ENCODE measurements around the gene HPDL.

DNA sequence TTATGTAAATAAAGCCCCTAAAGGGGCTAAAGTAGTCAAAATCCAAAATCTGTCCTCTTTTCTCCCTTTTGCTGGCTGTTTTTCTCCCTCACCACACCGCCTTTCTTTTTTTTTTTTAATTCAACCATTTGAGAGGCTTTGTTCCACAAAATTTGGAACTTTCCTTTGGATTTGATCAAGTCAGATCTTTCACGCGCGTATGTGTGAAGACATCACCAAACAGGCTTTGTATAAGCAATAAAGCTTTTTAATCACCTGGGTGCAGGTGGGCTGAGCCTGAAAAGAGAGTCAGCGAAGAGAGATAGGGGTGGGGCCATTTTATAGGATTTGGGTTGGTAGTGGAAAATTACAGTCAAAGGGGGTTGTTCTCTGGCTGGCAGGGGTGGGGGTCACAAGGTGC lies 5.3 kb upstream of the HPDL start:
- TF ChIP-seq, protein P1, sequence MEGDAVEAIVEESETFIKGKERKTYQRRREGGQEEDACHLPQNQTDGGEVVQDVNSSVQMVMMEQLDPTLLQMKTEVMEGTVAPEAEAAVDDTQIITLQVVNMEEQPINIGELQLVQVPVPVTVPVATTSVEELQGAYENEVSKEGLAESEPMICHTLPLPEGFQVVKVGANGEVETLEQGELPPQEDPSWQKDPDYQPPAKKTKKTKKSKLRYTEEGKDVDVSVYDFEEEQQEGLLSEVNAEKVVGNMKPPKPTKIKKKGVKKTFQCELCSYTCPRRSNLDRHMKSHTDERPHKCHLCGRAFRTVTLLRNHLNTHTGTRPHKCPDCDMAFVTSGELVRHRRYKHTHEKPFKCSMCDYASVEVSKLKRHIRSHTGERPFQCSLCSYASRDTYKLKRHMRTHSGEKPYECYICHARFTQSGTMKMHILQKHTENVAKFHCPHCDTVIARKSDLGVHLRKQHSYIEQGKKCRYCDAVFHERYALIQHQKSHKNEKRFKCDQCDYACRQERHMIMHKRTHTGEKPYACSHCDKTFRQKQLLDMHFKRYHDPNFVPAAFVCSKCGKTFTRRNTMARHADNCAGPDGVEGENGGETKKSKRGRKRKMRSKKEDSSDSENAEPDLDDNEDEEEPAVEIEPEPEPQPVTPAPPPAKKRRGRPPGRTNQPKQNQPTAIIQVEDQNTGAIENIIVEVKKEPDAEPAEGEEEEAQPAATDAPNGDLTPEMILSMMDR (optimal IDR thresholded peaks at IDR 0.05 in 1 of 3, IDR thresholded peaks at IDR 0.05 in 1 of 3, conservative IDR thresholded peaks at IDR 0.05 in 1 of 3; ENCODE audit: extremely low read depth in 1 of 3, insufficient read depth in 2 of 3, low read length in 3 of 3), result no peak
- TF ChIP-seq EZH2 (IDR thresholded peaks at IDR 0.05; ENCODE audit: low read length), result no peak
